ENCODE measurements around the gene DNAAF2. TPM values are rescaled to one million over a fixed set of nuclear protein-coding genes. Genes with fewer than 3 reads are reported as not detected.

The DNAAF2 gene
- total and polyA plus RNA-seq, 2 of the 8 experiments (the other 6 are each of a cell fraction or from before 2014, with no cell fraction given): 12.2 to 30.0 TPM

DNA sequence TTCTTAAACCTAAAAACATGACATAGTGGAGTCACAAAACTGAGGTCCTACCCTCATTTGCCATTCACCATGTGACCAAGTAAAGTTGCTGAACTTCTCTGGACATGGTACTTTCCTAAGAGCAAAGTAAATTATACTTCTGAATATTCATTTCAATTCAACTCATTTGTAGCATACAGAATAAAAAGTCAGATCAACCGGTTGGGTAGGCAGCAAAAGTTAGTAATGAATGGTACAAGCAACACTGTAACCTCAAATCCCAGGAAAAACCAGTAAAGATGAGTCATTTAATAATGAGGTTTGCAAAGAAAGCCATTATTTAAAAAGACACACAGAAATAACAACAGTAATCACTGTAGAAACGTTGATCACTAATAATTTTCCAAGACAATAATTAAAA, 44.2 kb upstream of the DNAAF2 start (continued):
- TF ChIP-seq CHD1 (IDR thresholded peaks at IDR 0.05; ENCODE audit: low read depth, low read length) (no peak), KDM5A (IDR thresholded peaks at IDR 0.05; ENCODE audit: low read length) (no peak), SRF (IDR thresholded peaks at IDR 0.05; ENCODE audit: low read depth, low read length) (no peak), CBX8 (IDR thresholded peaks at IDR 0.05; ENCODE audit: borderline replicate concordance, low read depth, low read length) (no peak), JUN (IDR thresholded peaks at IDR 0.05; ENCODE audit: low read depth, low read length) (no peak), POLR2AphosphoS5 (IDR thresholded peaks at IDR 0.05; ENCODE audit: low read depth, low read length) (no peak)
- TF ChIP-seq, protein P1, sequence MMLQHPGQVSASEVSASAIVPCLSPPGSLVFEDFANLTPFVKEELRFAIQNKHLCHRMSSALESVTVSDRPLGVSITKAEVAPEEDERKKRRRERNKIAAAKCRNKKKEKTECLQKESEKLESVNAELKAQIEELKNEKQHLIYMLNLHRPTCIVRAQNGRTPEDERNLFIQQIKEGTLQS (IDR thresholded peaks at IDR 0.05; ENCODE audit: insufficient read depth, low read depth, low read length): no peak

All from H1 (cell line).